HCT116 (cell line): Measurements from ENCODE around the gene CTSH. TPM values are rescaled to one million over a fixed set of nuclear protein-coding genes. Genes with fewer than 3 reads are reported as not detected.

ENCODE experiments used
- ATAC-seq: fragments of 200-7000 bp; cut with Tn5 transposase; 2 replicates; pipeline ENCODE4 v1.9.1; 2020; ENCODE audit warnings: mild to moderate bottlenecking, moderate library complexity
- BruUV-seq: library from RNA; stranded (reverse); fragments of 400-500 nt; replicated peaks from 2 replicates; lab custom pipeline; 2021; lab: Mats Ljungman, UMichigan
- CTCF ChIA-PET: fragments of 300-600 bp; sonication (Branson Sonifier 250); formaldehyde crosslinking; loops from one replicate; lab custom pipeline; 2021; ENCODE audit warnings: antibody characterized with exemption; lab: Charles Lee
- POLR2A ChIA-PET: fragments of 300-600, 350-600 bp; sonication (Branson Sonifier 250); formaldehyde crosslinking; loops from one replicate; lab custom pipeline; 2021; ENCODE audit warnings: antibody characterized with exemption; lab: Charles Lee
- RAD21 ChIA-PET, 2 experiments: fragments of 300-600 bp; sonication (Branson Sonifier 250); formaldehyde crosslinking; loops; one replicate each; lab custom pipeline; 2023; ENCODE audit warnings: low total read pairs in 2 of 2; ENCODE audit not compliant: uncharacterized antibody in 2 of 2, unreplicated experiment in 2 of 2, low non-redundant PET in 1 of 2; lab: Charles Lee
- DNase-seq: peaks from one replicate; pipeline ENCODE4 v3.0.0-alpha.2; 2010; ENCODE audit warnings: low read depth, low spot score
- H2AFZ ChIP-seq: fragments of 200-600 bp; shearing (Covaris generic), sonication (generic); 2 replicates; pipeline ENCODE4 v1.6.1; 2017; ENCODE audit warnings: low read depth, mixed run types, mixed read lengths, antibody characterized with exemption, low read length; ENCODE audit not compliant: poor library complexity, severe bottlenecking
- H3K27ac ChIP-seq: 2 replicates; pipeline ENCODE4 v1.5.1; 2012; ENCODE audit warnings: low read depth, low read length
- H3K27me3 ChIP-seq: fragments of 200-600 bp; sonication (generic); 2 replicates; pipeline ENCODE4 v1.6.1; 2016; ENCODE audit warnings: mixed run types, low read length, mixed read lengths; ENCODE audit not compliant: insufficient read depth
- H3K36me3 ChIP-seq, 2 experiments: fragments of 200-500 bp in 1 of 2; fragments of 200-600 bp in 1 of 2; sonication (Bioruptor generic) in 1 of 2; sonication (generic) in 1 of 2; 2 replicates each; pipeline versions ENCODE4 v1.5.1 to v1.6.1; 2014 to 2016; ENCODE audit warnings: low read length in 2 of 2, inconsistent platforms in 1 of 2, mixed read lengths in 1 of 2, mixed run types in 1 of 2; ENCODE audit not compliant: insufficient read depth in 2 of 2, control insufficient read depth in 1 of 2
- H3K4me1 ChIP-seq, 2 experiments: fragments of 200-600 bp in 1 of 2; sonication (generic) in 1 of 2; 2 replicates each; pipeline versions ENCODE4 v1.5.1 to v1.6.1; 2012 to 2017; ENCODE audit warnings: low read length in 2 of 2, inconsistent platforms in 1 of 2, mild to moderate bottlenecking in 1 of 2, mixed read lengths in 1 of 2, mixed run types in 1 of 2, moderate library complexity in 1 of 2; ENCODE audit not compliant: insufficient read depth in 2 of 2, control insufficient read depth in 1 of 2
- H3K4me2 ChIP-seq: fragments of 200-600 bp; sonication (generic); 2 replicates; pipeline ENCODE4 v1.6.1; 2017; ENCODE audit warnings: mixed run types, low read length, mixed read lengths
- H3K4me3 ChIP-seq, 2 experiments: fragments of 200-600 bp in 1 of 2; sonication (generic) in 1 of 2; replicated peaks in 1 of 2; 2 replicates each; pipeline ENCODE4 v1.5.1; 2011 to 2016; ENCODE audit warnings: low read length in 2 of 2, control low read depth in 1 of 2, low read depth in 1 of 2, mild to moderate bottlenecking in 1 of 2, mixed read lengths in 1 of 2, mixed run types in 1 of 2
- H3K79me2 ChIP-seq: fragments of 200-600 bp; sonication (generic); 2 replicates; pipeline ENCODE4 v1.6.1; 2017; ENCODE audit warnings: mild to moderate bottlenecking, mixed run types, low read length, moderate library complexity, mixed read lengths; ENCODE audit not compliant: insufficient read depth
- H3K9ac ChIP-seq: fragments of 200-600 bp; sonication (generic); 2 replicates; pipeline ENCODE4 v1.6.1; 2016; ENCODE audit warnings: low read length, mixed read lengths
- H3K9me2 ChIP-seq: fragments of 200-600 bp; sonication (generic), shearing (Covaris generic); 2 replicates; pipeline ENCODE4 v1.6.1; 2017; ENCODE audit warnings: mixed run types, mild to moderate bottlenecking, moderate library complexity; ENCODE audit not compliant: insufficient read depth
- H3K9me3 ChIP-seq, 2 experiments: fragments of 200-500 bp in 1 of 2; fragments of 200-600 bp in 1 of 2; sonication (Bioruptor generic) in 1 of 2; sonication (generic) in 1 of 2; 2 replicates each; pipeline ENCODE4 v1.6.1; 2014 to 2017; ENCODE audit warnings: low read length in 2 of 2, mixed read lengths in 2 of 2, inconsistent platforms in 1 of 2, low read depth in 1 of 2, mild to moderate bottlenecking in 1 of 2, mixed run types in 1 of 2, moderate library complexity in 1 of 2; ENCODE audit not compliant: control insufficient read depth in 1 of 2, insufficient read depth in 1 of 2
- H4K20me1 ChIP-seq: fragments of 200-600 bp; sonication (generic), shearing (Covaris generic); 2 replicates; pipeline ENCODE4 v1.6.1; 2017; ENCODE audit warnings: mixed run types, mild to moderate bottlenecking, moderate library complexity; ENCODE audit not compliant: insufficient read depth
- CBX3 ChIP-seq: IDR thresholded peaks from 2 replicates; pipeline ENCODE4 v1.6.1; 2012; ENCODE audit warnings: low read depth
- EGR1 ChIP-seq: IDR thresholded peaks from 2 replicates; pipeline ENCODE4 v1.6.1; 2012; ENCODE audit warnings: low read depth
- FOSL1 ChIP-seq: IDR thresholded peaks from 2 replicates; pipeline ENCODE4 v1.6.1; 2012; ENCODE audit warnings: low read depth
- SP1 ChIP-seq: IDR thresholded peaks from 2 replicates; pipeline ENCODE4 v1.6.1; 2012; ENCODE audit warnings: low read depth
- SRF ChIP-seq: IDR thresholded peaks from 2 replicates; pipeline ENCODE4 v1.6.1; 2012; ENCODE audit warnings: low read depth
- TCF7L2 ChIP-seq: IDR thresholded peaks from 2 replicates; pipeline ENCODE4 v1.7.0; 2011; ENCODE audit warnings: borderline replicate concordance, inconsistent platforms; ENCODE audit not compliant: insufficient read depth, insufficient read length; ENCODE audit errors: extremely low read depth
- YY1 ChIP-seq: IDR thresholded peaks from 2 replicates; pipeline ENCODE4 v1.6.1; 2011; ENCODE audit warnings: low read length, low read depth, moderate library complexity, mild to moderate bottlenecking; ENCODE audit not compliant: insufficient replicate concordance; ENCODE audit errors: extremely low read depth
- ZNF274 ChIP-seq: fragments of 200-500 bp; sonication (Bioruptor generic); IDR thresholded peaks from 2 replicates; pipeline ENCODE4 v1.6.1; 2014; ENCODE audit warnings: mild to moderate bottlenecking, low read depth, low read length, inconsistent platforms
- intact Hi-C: fragments of 100-400 bp; cut with micrococcal nuclease; formaldehyde crosslinking; loops from 2 replicates; pipeline ENCODE4 v1.10.0; 2022
- total RNA-seq: library from RNA; stranded (reverse); gene quantifications from one replicate; pipeline ENCODE4 v1.2.1, GENCODE V29; 2021; ENCODE audit not compliant: unreplicated experiment
- TF ChIP-seq, protein P1 (sequence below), 3 experiments: fragments of 200-600 bp in 1 of 3; sonication (generic) in 1 of 3; IDR thresholded peaks in 2 of 3; conservative IDR thresholded peaks in 1 of 3; 2 replicates each; pipeline ENCODE4 v1.5.1; 2012 to 2017; ENCODE audit warnings: low read depth in 2 of 3, low read length in 2 of 3, antibody characterized with exemption in 1 of 3, borderline replicate concordance in 1 of 3, control low read depth in 1 of 3, mild to moderate bottlenecking in 1 of 3, mixed read lengths in 1 of 3, mixed run types in 1 of 3, moderate library complexity in 1 of 3; ENCODE audit not compliant: insufficient read depth in 1 of 3

The CTSH gene
- total RNA-seq, 1 experiment from 2014 or later = 37.5 TPM

DNA sequence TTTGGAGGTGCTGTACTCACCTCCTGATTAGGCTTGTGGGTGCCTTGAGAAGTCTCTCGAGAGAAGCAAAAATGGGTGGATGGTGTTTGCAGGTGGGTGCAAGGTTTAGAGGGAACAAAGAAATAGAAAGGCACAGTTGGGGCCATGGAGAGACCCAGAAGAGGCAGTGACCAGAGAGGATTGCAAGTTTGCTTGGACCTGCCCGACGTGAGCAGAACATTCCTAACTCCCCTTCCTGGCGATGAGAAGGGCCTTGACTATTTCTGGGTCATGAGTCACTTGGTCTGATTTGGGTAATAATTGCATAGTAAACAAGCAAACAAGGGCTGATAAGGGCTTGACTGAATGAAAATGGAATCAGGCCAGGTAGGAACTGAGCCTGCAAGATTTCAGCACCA lies 7.0 kb upstream of the CTSH start (continued):
- TF ChIP-seq TCF7L2 = no peak
- no peak for TF ChIP-seq SRF
- TF ChIP-seq FOSL1 = no peak; the same call in 1 of the 2 replicates
- no peak for TF ChIP-seq CBX3
- TF ChIP-seq ZNF274 = no peak
- no peak for TF ChIP-seq YY1
- no peak for TF ChIP-seq EGR1

DNA sequence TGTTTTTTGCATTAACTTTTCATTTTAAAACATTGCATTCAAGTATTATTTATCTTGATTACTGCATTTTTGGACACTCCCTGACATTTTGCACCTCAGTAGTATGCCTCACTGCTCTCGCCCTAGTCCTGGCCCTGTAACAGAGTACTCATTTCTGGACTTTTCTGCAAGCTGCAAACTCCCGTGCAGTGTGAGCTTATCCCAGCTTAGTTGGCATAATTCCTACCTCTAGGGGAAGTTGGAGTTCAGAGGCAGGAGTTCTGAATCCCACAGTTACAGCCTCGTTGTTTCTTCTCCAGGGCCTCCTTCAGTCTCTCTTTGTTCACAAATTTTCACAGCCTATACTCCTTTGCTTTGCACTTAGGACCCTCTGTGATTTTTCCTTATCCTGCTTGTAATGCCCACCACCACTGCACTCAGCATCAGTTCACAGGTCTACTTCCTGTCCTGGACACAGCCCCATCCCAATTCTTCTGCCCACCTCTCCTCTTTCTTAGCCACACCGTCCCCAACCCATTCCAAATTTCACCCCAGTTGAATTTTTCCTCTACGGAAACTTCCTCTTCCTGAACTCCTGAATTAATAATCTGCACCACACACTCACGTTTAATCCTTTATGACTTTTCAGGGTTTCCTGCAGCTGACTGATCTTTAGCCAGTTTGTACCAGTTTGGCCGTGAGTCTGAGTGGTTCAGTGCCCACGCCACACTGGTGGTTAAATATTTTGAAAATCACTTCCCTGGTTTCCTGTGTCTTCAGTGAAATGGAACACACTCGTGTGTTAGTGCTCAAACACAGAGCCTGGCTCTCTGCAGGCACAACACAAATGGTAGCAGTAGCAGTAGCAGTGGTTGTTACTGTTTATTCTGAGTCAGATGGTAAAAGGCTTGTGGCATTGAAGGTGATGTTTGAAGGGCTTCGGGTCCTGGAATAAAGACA lies 6.3 kb upstream of the CTSH start:
- intact Hi-C loops = no loop called here
- ATAC-seq (peak; percentile 81), DNase-seq (no peak)
- ChIA-PET RAD21 (no interaction called here), POLR2A (interaction anchor here (0.6 kb wide), 1 partner anchor 56 kb away, joined by 5 read pairs; no protein-coding TSS in a partner anchor), CTCF (interaction anchor here (1.0 kb wide), 1 partner anchor 28 kb away, joined by 3 read pairs; no protein-coding TSS in a partner anchor)
- H4K20me1 ChIP-seq = no peaks in the 10 kb centered on the region
- H3K79me2 ChIP-seq = no peaks in the 10 kb centered on the region
- H3K4me3 ChIP-seq = 0 out of 4 replicates have a peak overlapping the region, but pooled peaks of 1 of the 2 experiments have one; percentile 1
- H2AFZ ChIP-seq = peak overlapping the region; percentile 70
- no peaks in the 10 kb centered on the region for H3K36me3 ChIP-seq
- H3K9me3 ChIP-seq = no peaks in the 10 kb centered on the region
- peaks cover 12 to 31% of the 10 kb centered on the region in 2 experiments; a peak in 3 of 4 replicates for H3K4me1 ChIP-seq
- peak overlapping the region; percentile 41 for H3K4me2 ChIP-seq
- H3K9me2 ChIP-seq = no peaks in the 10 kb centered on the region
- TF ChIP-seq, protein P1, sequence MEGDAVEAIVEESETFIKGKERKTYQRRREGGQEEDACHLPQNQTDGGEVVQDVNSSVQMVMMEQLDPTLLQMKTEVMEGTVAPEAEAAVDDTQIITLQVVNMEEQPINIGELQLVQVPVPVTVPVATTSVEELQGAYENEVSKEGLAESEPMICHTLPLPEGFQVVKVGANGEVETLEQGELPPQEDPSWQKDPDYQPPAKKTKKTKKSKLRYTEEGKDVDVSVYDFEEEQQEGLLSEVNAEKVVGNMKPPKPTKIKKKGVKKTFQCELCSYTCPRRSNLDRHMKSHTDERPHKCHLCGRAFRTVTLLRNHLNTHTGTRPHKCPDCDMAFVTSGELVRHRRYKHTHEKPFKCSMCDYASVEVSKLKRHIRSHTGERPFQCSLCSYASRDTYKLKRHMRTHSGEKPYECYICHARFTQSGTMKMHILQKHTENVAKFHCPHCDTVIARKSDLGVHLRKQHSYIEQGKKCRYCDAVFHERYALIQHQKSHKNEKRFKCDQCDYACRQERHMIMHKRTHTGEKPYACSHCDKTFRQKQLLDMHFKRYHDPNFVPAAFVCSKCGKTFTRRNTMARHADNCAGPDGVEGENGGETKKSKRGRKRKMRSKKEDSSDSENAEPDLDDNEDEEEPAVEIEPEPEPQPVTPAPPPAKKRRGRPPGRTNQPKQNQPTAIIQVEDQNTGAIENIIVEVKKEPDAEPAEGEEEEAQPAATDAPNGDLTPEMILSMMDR (IDR thresholded peaks at IDR 0.05 in 2 of 3, conservative IDR thresholded peaks at IDR 0.05 in 1 of 3; ENCODE audit: borderline replicate concordance in 1 of 3, insufficient read depth in 1 of 3, low read depth in 2 of 3, low read length in 2 of 3) = peak in 2 of 3 experiments; percentile 42; a peak in 3 of 6 replicates
- TF ChIP-seq EGR1 (no peak), SP1 (0 out of 2 replicates have a peak, but pooled peaks have one; percentile 7)
- no peak overlapping the region for H3K27ac ChIP-seq
- H3K9ac ChIP-seq = 0 out of 2 replicates have a peak overlapping the region, but pooled peaks have one; percentile 0
- BruUV-seq = no TSS peak
- H3K27me3 ChIP-seq = no peaks in the 10 kb centered on the region
